ENCODE measurements around the gene CAMTA1.

Gene CAMTA1

DNA sequence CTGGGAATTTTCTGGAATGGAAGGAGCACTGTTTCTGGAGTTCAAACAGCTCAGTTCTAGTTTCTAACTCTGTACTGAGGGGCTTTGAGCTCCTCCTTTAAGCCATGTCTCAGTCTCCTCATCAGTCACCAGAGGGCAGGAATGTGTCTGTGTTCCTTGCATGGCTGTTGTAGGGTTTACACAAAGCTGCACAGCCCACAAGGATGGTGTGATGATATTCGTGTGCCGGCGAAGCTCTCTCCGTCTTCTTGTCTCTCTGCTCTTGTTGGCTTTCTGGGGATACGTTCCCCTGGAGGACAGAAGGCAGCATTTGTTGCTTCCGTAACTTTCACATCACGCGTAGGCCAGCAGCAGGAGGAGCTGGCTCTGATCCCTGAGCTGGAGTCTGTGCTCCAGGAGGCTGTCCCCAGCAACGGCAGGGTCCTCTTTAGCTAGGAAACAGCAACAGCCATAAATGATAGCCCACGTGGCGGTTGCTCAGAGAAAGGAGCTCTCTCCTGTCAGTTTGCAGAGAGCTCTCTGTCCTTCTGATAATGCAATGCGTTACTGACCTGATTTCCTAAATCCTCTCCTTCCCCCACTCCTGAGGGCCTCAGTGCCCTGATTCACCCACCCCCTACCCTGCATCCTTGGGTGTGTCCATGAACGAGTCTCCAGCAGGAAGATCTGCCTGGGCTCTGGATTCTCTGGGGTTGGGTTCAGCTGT, 796.7 kb downstream of the CAMTA1 start:
- Histone ChIP-seq H3K36me3 (ENCODE audit: control insufficient read depth in 1 of 2, insufficient read depth in 2 of 2, low read length in 2 of 2) (no peaks in the 10 kb centered on the region), H3K4me3 (ENCODE audit: low read depth in 1 of 2, low read length in 2 of 2) (no peak overlapping the region), H3K27ac (ENCODE audit: low read length) (no peak overlapping the region)

DNA sequence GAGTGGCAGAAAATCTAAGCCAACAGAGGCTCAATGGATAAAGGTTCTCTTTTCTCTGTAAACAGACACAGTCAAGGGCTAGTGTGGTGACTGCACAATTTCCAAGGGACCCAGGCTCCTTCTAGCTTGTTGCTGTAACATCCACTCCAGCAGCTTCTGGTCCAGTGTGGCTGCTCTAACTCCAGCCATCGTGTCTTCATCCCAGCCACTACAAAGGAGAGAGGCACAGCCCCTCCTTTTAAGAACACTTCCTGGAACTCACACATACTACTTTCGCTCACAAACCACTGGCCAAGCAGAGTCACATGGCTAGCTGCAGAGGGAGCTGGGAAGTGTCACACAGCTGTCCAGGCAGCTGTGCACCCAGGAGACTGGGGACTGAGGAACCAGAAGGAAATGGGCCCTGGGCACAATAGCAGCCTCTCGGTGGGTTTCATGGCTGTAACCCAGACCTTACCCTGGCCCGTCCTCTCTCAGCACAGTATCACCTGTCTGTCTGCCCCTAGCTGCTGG, 797.3 kb downstream of the CAMTA1 start:
- no peak overlapping the region for H3K4me3 ChIP-seq (ENCODE audit: low read depth in 1 of 2, low read length in 2 of 2)

More for the DNA sequence above, 796.7 kb downstream of the CAMTA1 start:
- Histone ChIP-seq H3K27me3 (ENCODE audit: low read depth, low read length) (no peaks in the 10 kb centered on the region), H3K4me1 (ENCODE audit: control insufficient read depth in 1 of 2, insufficient read depth in 2 of 2, low read length in 2 of 2) (no peaks in the 10 kb centered on the region), H3K9me3 (ENCODE audit: control insufficient read depth in 1 of 2, low read length in 2 of 2) (no peaks in the 10 kb centered on the region)

DNA sequence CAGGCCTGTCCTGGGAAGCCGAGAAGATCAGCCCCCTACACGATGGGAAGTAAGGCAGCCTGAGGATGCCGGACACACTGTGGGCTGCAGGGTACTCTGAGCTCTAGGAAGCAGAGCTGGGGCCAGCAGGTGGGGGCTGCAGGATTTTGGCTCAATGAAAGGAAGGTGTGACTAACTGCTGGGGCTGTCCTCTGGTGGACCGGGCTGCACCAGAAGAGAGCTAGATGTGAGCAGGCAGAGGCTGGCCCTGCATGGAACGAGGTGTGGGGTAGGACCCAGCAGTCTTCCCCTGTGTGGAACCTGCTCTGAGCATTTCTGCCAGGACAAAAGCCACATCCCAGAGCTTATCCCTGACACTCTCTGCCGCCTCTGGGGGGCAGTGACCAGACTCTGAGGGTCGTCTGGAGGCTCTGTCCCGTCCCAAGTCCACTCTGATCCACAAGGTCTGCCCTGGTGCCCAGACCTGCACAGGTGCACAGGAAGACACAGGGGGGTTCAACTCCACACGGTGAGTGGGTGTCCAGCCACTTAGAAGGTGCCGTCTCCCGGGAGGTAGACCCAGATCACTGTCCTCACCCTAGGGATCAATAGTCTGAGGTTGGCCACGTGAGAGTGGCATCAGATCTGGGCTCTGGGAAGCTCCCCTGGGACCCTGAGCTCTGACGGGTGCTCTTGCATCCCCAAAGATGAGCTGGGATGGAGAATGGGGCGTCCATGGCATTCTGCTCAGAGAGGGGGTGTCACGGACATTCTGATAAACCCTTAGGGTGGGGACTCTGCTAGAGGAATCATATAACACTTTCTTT, 798.2 kb downstream of the CAMTA1 start:
- no peaks in the 10 kb centered on the region for H3K36me3 ChIP-seq (ENCODE audit: control insufficient read depth in 1 of 2, insufficient read depth in 2 of 2, low read length in 2 of 2)
- no peaks in the 10 kb centered on the region for H3K4me1 ChIP-seq (ENCODE audit: control insufficient read depth in 1 of 2, insufficient read depth in 2 of 2, low read length in 2 of 2)
- H3K27me3 ChIP-seq (ENCODE audit: low read depth, low read length): no peaks in the 10 kb centered on the region
- H3K9me3 ChIP-seq (ENCODE audit: control insufficient read depth in 1 of 2, low read length in 2 of 2): no peaks in the 10 kb centered on the region
- H3K4me3 ChIP-seq (ENCODE audit: low read depth in 1 of 2, low read length in 2 of 2): no peak overlapping the region
- H3K27ac ChIP-seq (ENCODE audit: low read length): no peak overlapping the region

More for the DNA sequence above, 797.3 kb downstream of the CAMTA1 start:
- Histone ChIP-seq H3K27me3 (ENCODE audit: low read depth, low read length) (no peaks in the 10 kb centered on the region), H3K9me3 (ENCODE audit: control insufficient read depth in 1 of 2, low read length in 2 of 2) (no peaks in the 10 kb centered on the region), H3K4me1 (ENCODE audit: control insufficient read depth in 1 of 2, insufficient read depth in 2 of 2, low read length in 2 of 2) (no peaks in the 10 kb centered on the region), H3K36me3 (ENCODE audit: control insufficient read depth in 1 of 2, insufficient read depth in 2 of 2, low read length in 2 of 2) (no peaks in the 10 kb centered on the region), H3K27ac (ENCODE audit: low read length) (no peak overlapping the region)

DNA sequence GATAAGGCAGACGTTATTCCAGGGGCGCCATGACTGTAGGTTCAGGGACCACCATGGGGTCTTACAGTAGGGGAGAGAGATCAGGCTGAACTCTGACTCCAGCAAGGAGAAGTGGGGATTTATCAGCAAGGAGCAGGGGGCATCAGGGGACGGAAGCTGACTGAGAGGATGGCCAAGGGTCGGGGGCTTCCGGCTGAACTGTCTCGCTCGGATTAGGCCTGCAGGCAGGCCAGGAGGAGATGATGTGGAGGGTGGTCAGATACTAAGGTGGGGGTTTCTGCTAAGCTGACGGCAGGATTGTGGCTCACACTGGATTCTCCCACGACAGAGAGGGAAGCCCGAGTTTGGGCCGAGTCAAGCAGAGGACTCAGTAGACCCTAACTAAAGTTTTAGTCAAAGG, 798.9 kb downstream of the CAMTA1 start:
- Histone ChIP-seq H3K4me3 (ENCODE audit: low read depth in 1 of 2, low read length in 2 of 2) (no peak overlapping the region), H3K27ac (ENCODE audit: low read length) (no peak overlapping the region), H3K36me3 (ENCODE audit: control insufficient read depth in 1 of 2, insufficient read depth in 2 of 2, low read length in 2 of 2) (no peaks in the 10 kb centered on the region), H3K4me1 (ENCODE audit: control insufficient read depth in 1 of 2, insufficient read depth in 2 of 2, low read length in 2 of 2) (no peaks in the 10 kb centered on the region), H3K9me3 (ENCODE audit: control insufficient read depth in 1 of 2, low read length in 2 of 2) (no peaks in the 10 kb centered on the region), H3K27me3 (ENCODE audit: low read depth, low read length) (no peaks in the 10 kb centered on the region)

DNA sequence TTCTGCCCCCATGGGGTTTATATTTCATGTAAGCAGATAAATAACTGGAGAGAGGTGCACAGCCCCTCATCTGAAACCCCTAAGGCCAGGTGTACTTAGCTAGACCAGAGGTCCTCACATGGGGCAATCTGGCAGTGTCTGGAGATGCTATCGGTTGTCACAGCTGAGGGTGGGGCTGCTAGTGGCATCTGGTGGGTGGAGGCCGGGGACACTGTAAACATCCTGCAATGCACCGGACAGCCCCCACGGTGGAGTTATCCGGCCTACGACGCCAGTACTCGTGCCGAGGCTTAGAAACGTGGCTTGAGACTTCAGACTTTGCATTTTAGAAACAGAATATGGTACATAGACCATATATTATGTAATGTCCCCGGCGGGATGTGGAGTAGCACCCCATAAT, 799.4 kb downstream of the CAMTA1 start:
- Histone ChIP-seq H3K4me1 (ENCODE audit: control insufficient read depth in 1 of 2, insufficient read depth in 2 of 2, low read length in 2 of 2) (no peaks in the 10 kb centered on the region), H3K9me3 (ENCODE audit: control insufficient read depth in 1 of 2, low read length in 2 of 2) (no peaks in the 10 kb centered on the region), H3K36me3 (ENCODE audit: control insufficient read depth in 1 of 2, insufficient read depth in 2 of 2, low read length in 2 of 2) (no peaks in the 10 kb centered on the region), H3K27ac (ENCODE audit: low read length) (no peak overlapping the region), H3K4me3 (ENCODE audit: low read depth in 1 of 2, low read length in 2 of 2) (no peak overlapping the region), H3K27me3 (ENCODE audit: low read depth, low read length) (no peaks in the 10 kb centered on the region)

DNA sequence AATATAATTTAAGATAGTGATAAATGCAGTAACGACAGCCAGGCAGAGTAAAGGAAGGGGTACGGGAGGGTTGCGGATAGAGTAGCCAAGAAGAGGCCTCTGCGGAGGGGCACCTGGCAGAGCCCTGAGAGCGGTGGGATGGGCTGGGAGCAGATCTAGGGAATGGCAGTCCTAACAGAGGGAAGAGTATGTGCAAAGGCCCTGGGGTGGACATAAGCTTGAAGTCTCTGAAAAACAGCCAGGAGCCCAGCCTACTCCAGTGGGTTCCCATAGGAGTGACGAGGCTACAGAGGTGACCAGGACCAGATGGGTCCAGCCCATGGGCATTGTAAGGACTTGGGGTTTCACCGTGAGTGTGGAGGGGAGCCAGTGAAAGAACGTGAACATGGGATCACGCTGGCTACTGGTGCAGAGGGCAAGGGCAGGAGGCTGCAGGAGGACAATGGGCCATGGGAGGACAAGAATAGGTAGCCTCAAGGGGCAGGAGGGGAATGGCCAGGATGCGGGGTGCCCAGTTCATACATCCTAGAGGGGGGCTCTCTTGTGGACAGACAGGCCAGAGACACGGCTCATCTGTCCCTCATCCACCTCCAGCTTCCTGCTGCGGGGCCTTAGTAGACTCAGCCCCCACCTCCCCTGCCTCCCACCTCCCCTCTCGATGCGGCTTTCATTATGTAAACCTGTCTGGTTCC, 800.1 kb downstream of the CAMTA1 start:
- Histone ChIP-seq H3K27me3 (ENCODE audit: low read depth, low read length) (no peaks in the 10 kb centered on the region), H3K4me1 (ENCODE audit: control insufficient read depth in 1 of 2, insufficient read depth in 2 of 2, low read length in 2 of 2) (no peaks in the 10 kb centered on the region), H3K27ac (ENCODE audit: low read length) (no peak overlapping the region), H3K36me3 (ENCODE audit: control insufficient read depth in 1 of 2, insufficient read depth in 2 of 2, low read length in 2 of 2) (no peaks in the 10 kb centered on the region), H3K9me3 (ENCODE audit: control insufficient read depth in 1 of 2, low read length in 2 of 2) (no peaks in the 10 kb centered on the region), H3K4me3 (ENCODE audit: low read depth in 1 of 2, low read length in 2 of 2) (no peak overlapping the region)

DNA sequence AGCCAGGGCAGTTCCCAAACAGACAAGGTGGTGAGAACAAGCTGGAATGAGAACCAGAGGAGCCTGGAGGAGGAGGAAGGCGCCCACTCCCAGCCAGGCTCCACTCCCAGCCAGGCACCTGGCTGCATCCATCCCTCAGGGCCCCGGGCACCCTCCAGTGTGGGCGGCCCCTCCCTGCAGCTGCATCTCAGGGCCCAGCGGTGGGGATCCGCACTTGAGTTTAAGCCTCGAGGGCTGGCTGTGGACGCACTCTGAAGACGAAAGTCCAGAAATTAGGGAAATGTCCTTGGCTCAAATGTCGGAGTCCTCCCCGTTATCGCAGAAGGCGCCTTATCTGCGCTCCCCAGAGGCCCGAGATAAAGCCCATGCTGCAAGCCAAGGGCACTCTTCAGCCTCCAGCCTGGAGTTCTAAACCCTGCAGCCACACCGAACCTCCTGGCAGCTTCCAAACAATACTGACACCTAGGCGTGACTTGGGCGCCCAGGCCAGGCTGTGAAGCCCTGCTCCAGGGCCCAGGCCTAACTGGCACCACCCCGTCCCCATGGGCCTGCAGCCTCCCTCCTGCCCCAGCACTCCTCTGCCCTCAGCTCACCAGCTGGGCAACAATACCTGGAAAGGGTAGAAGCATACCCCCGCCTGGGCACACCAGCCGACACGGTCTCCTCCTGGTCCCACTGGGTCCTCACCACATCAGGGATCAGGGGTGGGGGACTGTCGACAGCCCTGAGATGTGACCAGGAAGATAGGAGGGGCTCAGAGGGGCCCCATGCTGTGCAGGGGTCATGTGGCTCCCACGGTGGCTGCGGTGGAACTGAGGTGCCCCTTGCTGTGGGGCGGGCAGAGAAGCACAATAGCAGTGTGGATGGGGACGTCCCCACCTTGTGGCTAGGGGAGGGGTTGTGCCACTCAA, 801.0 kb downstream of the CAMTA1 start:
- no peaks in the 10 kb centered on the region for H3K27me3 ChIP-seq (ENCODE audit: low read depth, low read length)
- no peaks in the 10 kb centered on the region for H3K4me1 ChIP-seq (ENCODE audit: control insufficient read depth in 1 of 2, insufficient read depth in 2 of 2, low read length in 2 of 2)
- H3K9me3 ChIP-seq (ENCODE audit: control insufficient read depth in 1 of 2, low read length in 2 of 2): no peaks in the 10 kb centered on the region
- no peak overlapping the region for H3K27ac ChIP-seq (ENCODE audit: low read length)
- no peak overlapping the region for H3K4me3 ChIP-seq (ENCODE audit: low read depth in 1 of 2, low read length in 2 of 2)
- H3K36me3 ChIP-seq (ENCODE audit: control insufficient read depth in 1 of 2, insufficient read depth in 2 of 2, low read length in 2 of 2): no peaks in the 10 kb centered on the region

DNA sequence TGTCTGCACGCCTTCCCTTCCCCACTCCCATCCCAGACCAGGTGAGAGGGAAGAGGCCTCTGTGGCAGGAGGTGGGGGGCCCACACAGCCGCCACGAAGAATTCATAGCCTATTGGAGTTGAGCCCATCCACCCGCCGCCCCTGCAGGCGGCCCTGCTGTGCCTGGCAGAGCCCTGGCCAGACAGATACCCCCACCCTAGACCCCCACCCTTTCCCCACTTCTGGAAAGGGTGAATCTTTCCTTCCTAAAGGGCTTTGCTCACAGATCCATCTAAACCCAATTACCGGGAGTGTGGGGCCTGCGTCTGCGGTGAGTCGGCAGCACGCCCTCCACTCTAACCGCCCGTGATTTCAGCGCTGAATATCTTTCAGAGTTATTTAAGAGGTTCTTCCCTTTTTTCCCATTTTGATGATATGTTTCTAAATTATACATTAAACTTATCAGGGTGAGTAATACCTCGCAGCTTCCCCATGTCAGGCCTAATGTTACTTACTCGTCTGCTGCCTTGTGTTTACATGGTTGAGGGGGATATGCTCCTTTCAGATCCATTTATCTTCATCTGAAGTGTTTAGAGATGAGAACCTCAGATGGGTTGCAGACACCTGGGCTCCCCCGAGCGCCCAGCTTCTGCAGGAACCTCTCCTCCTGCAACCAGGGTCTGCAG, 802.0 kb downstream of the CAMTA1 start:
- Histone ChIP-seq H3K27ac (ENCODE audit: low read length) (no peak overlapping the region), H3K9me3 (ENCODE audit: control insufficient read depth in 1 of 2, low read length in 2 of 2) (no peaks in the 10 kb centered on the region), H3K4me1 (ENCODE audit: control insufficient read depth in 1 of 2, insufficient read depth in 2 of 2, low read length in 2 of 2) (no peaks in the 10 kb centered on the region), H3K4me3 (ENCODE audit: low read depth in 1 of 2, low read length in 2 of 2) (no peak overlapping the region), H3K27me3 (ENCODE audit: low read depth, low read length) (no peaks in the 10 kb centered on the region), H3K36me3 (ENCODE audit: control insufficient read depth in 1 of 2, insufficient read depth in 2 of 2, low read length in 2 of 2) (no peaks in the 10 kb centered on the region)

DNA sequence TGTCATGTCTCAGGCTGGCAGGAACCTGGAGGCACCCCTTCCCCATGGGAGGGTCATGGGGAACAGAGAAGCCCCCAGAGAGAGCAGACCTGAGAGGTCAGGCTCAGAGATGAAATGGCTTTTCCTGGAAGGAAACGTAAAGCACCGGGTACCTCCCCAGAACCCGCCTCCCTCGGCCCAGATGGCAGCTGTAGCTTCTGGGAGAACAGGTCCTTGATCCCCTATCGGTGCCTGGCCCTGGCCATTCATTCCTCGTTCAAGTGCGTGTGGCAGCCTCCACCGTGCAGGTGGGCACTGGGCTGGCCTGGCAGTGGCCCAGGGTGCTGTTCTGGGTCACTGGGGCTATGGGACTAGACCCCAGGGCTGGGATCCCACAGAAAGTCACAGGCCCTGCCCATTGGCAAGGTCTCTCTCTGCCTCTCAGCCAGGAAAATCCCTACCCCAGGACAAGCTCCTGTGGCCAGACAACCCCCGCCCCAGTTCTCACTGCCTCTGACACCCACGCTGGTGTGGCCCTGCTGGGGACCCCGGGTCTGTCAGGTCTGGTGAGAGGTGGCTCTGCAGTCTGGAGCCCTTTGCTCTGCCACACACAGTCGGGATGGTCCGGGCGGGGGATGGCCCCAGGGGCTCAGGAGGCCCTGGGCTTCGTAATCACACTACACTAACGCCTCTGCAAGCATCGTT, 802.7 kb downstream of the CAMTA1 start:
- H3K4me1 ChIP-seq (ENCODE audit: control insufficient read depth in 1 of 2, insufficient read depth in 2 of 2, low read length in 2 of 2): no peaks in the 10 kb centered on the region
- no peak overlapping the region for H3K27ac ChIP-seq (ENCODE audit: low read length)
- no peaks in the 10 kb centered on the region for H3K36me3 ChIP-seq (ENCODE audit: control insufficient read depth in 1 of 2, insufficient read depth in 2 of 2, low read length in 2 of 2)
- no peaks in the 10 kb centered on the region for H3K27me3 ChIP-seq (ENCODE audit: low read depth, low read length)
- H3K4me3 ChIP-seq (ENCODE audit: low read depth in 1 of 2, low read length in 2 of 2): no peak overlapping the region
- H3K9me3 ChIP-seq (ENCODE audit: control insufficient read depth in 1 of 2, low read length in 2 of 2): no peaks in the 10 kb centered on the region

DNA sequence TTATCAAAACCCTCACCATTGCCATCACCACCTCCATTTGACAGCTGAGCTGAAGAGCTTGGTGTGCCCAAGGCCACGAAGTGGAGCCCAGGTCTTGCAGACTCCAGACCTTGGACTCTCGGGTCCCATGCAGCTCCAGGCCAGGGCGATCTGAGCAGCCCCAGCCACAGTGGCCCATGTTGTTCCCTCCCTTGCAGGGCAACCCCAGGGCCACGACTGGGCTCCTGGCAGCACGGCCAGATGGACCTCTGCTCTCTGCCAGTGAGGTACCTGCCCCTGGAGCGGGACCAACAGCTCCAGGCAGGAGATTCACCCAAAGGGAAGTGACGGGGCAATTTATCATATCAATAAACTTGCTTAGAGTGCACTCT, 803.2 kb downstream of the CAMTA1 start:
- Histone ChIP-seq H3K4me3 (ENCODE audit: low read depth in 1 of 2, low read length in 2 of 2) (no peak overlapping the region), H3K27me3 (ENCODE audit: low read depth, low read length) (no peaks in the 10 kb centered on the region), H3K4me1 (ENCODE audit: control insufficient read depth in 1 of 2, insufficient read depth in 2 of 2, low read length in 2 of 2) (no peaks in the 10 kb centered on the region), H3K9me3 (ENCODE audit: control insufficient read depth in 1 of 2, low read length in 2 of 2) (no peaks in the 10 kb centered on the region), H3K36me3 (ENCODE audit: control insufficient read depth in 1 of 2, insufficient read depth in 2 of 2, low read length in 2 of 2) (no peaks in the 10 kb centered on the region), H3K27ac (ENCODE audit: low read length) (no peak overlapping the region)

Measured in muscle layer of duodenum (tissue), 2 donors.